Heart left ventricle (tissue), 16 donors: ENCODE data around the gene MGMT. TPM values are rescaled to one million over a fixed set of nuclear protein-coding genes. Genes with fewer than 3 reads are reported as not detected.
A peak's percentile ranks its signal among the peaks of the same experiment; 100 is the strongest.

Source experiments
- ATAC-seq, 4 donors: fragments of 200-7000 bp; cut with Tn5 transposase; one replicate each; pipeline ENCODE4 v1.9.1; 2020 to 2022; ENCODE audit warnings: moderate library complexity in 4 of 4, mild to moderate bottlenecking in 3 of 4, moderate number of reproducible peaks in 1 of 4
- DNase-seq, 5 donors: peaks; one replicate each; pipeline ENCODE4 v3.0.0-alpha.2; 2020
- H3K27ac ChIP-seq, 12 donors: fragments of 200-600 bp; sonication (generic) in 4 of 12; one replicate each; pipeline versions ENCODE4 v1.5.0 to v1.8.0; 2016 to 2022; ENCODE audit warnings: mild to moderate bottlenecking in 2 of 12
- H3K27me3 ChIP-seq, 9 donors: fragments of 200-600 bp; sonication (generic) in 2 of 9; one replicate each; pipeline versions ENCODE4 v1.5.1 to v1.8.0; 2016 to 2022; ENCODE audit warnings: mild to moderate bottlenecking in 3 of 9
- H3K36me3 ChIP-seq, 9 donors: fragments of 200-600 bp; sonication (generic) in 2 of 9; one replicate each; pipeline versions ENCODE4 v1.5.0 to v1.8.0; 2018 to 2022; ENCODE audit warnings: mild to moderate bottlenecking in 2 of 9
- H3K4me1 ChIP-seq, 12 donors: fragments of 200-600 bp; sonication (generic) in 4 of 12; one replicate each; pipeline versions ENCODE4 v1.5.0 to v1.8.0; 2016 to 2022; ENCODE audit warnings: mild to moderate bottlenecking in 3 of 12
- H3K4me3 ChIP-seq, 12 donors: fragments of 200-600 bp; sonication (generic) in 4 of 12; one replicate each; pipeline versions ENCODE4 v1.5.0 to v1.8.0; 2017 to 2022; ENCODE audit warnings: mild to moderate bottlenecking in 9 of 12, moderate library complexity in 4 of 12
- H3K9me3 ChIP-seq, 12 donors: fragments of 200-600 bp; sonication (generic) in 4 of 12; one replicate each; pipeline versions ENCODE4 v1.5.0 to v1.8.0; 2016 to 2022; ENCODE audit warnings: mild to moderate bottlenecking in 1 of 12
- CTCF ChIP-seq, 12 donors: fragments of 200-600 bp; sonication (generic) in 4 of 12; IDR thresholded peaks; one replicate each; pipeline versions ENCODE4 v1.5.0 to v1.8.0; 2018 to 2022; ENCODE audit warnings: antibody characterized with exemption in 12 of 12, mild to moderate bottlenecking in 5 of 12
- POLR2A ChIP-seq, 2 donors: fragments of 450-650 bp; IDR thresholded peaks; one replicate each; pipeline ENCODE4 v1.6.1; 2017; ENCODE audit warnings: antibody characterized with exemption in 2 of 2, mild to moderate bottlenecking in 2 of 2, moderate library complexity in 2 of 2
- WGBS, 4 donors: extraction: QIAGEN DNeasy Blood & Tissue Kit in 2 of 4; methylation state at CpG; one replicate each; pipeline versions ENCODE4 v1.1.5 to v1.1.7; 2013 to 2018; 5-methylcytosine and 5-hydroxymethylcytosine counted together
- intact Hi-C, 10 donors: fragments of 100-400 bp; cut with DNase I; formaldehyde crosslinking; loops; one replicate each; pipeline versions ENCODE4 v1.11.1 to v1.14.2; 2022
- polyA plus RNA-seq, 2 donors: library from polyadenylated mRNA; stranded (reverse); fragments of 200-250 nt; gene quantifications; one replicate each; pipeline ENCODE4 v1.2.3, GENCODE V29; 2013
- total RNA-seq, 9 donors: library from RNA; depleted of rRNA in 2 of 9; stranded (reverse); fragments of >200 nt in 2 of 9; fragmentation: NEBNext Ultra II Directional in 3 of 9; extraction: Animal tissue kit (Norgen Biotek cat#: 25700) in 3 of 9; gene quantifications; one replicate each; pipeline versions ENCODE4 v1.1.0 to v1.2.4, GENCODE V29; 2016 to 2023
- donor health status: ischemic (EF 13 %, LVEDD 7.1; RV severe dilation, severe dysfunction).
- donor health status: healthy with polysubstance abuse.
- donor health status: DM: no; HTN: yes; CAD: no.
- donor health status: DM: no; HTN: no; CAD: no.
- donor health status: ischemic (EF 25% LVEDD 6.9; RV normal size, moderate dysfunction).
- donor health status: ischemic (EF 25% LVEDD 5.7; RV mildly dilated, moderate dysfunction).
- donor health status: healthy.
- donor health status: DM: yes; HTN: yes; CAD: no.
- donor health status: ischemic (EF 35%, LVEDD 5.7; RV mildly dilated, moderate dysfunction).
- donor health status: nonischemic (EF 11% LVEDD 7.7; RV severe dilation, severe dysfunction).
- donor health status: DM: yes; HTN: yes; CAD: no.
- donor health status: PGD.
- donor health status: ischemic (EF 29% LVEDD 5.4; RV normal size, mild dysfunction).
- donor health status: nonischemic (EF 23%, LVEDD 6.1; RV moderate dilation, normal function).

MGMT gene
- total and polyA plus RNA-seq, 11 donors: 6.2 to 25.3 (median 11.6) TPM

GRCh38 chr10:129622736-129623135 is 155.7 kb downstream of the MGMT start:
- no peak overlapping the region for H3K4me3 ChIP-seq
- H3K9me3 ChIP-seq: peaks cover 0 to 2% (median 0%) of the 10 kb centered on the region in 12 donors
- DNase-seq (no peak), ATAC-seq (no peak)
- 73 to 87% (median 80%) methylated on average over 9 of the region's 9 CpGs for WGBS, 4 donors
- TF ChIP-seq CTCF (IDR thresholded peaks at IDR 0.05) (no peak), POLR2A (IDR thresholded peaks at IDR 0.05) (no peak)
- no peaks in the 10 kb centered on the region for H3K36me3 ChIP-seq
- H3K27me3 ChIP-seq: no peaks in the 10 kb centered on the region
- H3K27ac ChIP-seq: no peak overlapping the region
- intact Hi-C loops: loop anchor here in 2 of 10 donors (10.0 kb wide), 2 partner anchors 158 to 342 kb away; partner anchors contain the start of genes EBF3 (in 1 of the 2) and MGMT (in 1 of the 2)
- peaks cover 0 to 15% (median 7%) of the 10 kb centered on the region in 12 donors for H3K4me1 ChIP-seq

- intact Hi-C loops: loop anchor here in 2 of 10 donors (10.0 kb wide), 2 partner anchors 160 to 340 kb away; partner anchors contain the start of genes EBF3 (in 1 of the 2) and MGMT (in 1 of the 2)
- Histone ChIP-seq H3K9me3 (no peaks in the 10 kb centered on the region), H3K27ac (no peak overlapping the region), H3K27me3 (no peaks in the 10 kb centered on the region), H3K4me1 (peaks cover 0 to 28% (median 16%) of the 10 kb centered on the region in 12 donors), H3K4me3 (no peak overlapping the region), H3K36me3 (no peaks in the 10 kb centered on the region)
- 81 to 98% (median 94%) methylated on average over 11 of the region's 11 CpGs for WGBS, 4 donors
- TF ChIP-seq CTCF (IDR thresholded peaks at IDR 0.05) (no peak), POLR2A (IDR thresholded peaks at IDR 0.05) (no peak)
- ATAC-seq (no peak), DNase-seq (no peak)
Measured at GRCh38 chr10:129624526-129624925, 157.5 kb downstream of the MGMT start.

- intact Hi-C loops: loop anchor here in 2 of 10 donors (10.0 kb wide), 2 partner anchors 162 to 338 kb away; partner anchors contain the start of genes EBF3 (in 1 of the 2) and MGMT (in 1 of the 2)
- no peak for TF ChIP-seq POLR2A (IDR thresholded peaks at IDR 0.05)
- DNase-seq: no peak
- Histone ChIP-seq H3K36me3 (no peaks in the 10 kb centered on the region), H3K4me1 (peaks cover 0 to 28% (median 16%) of the 10 kb centered on the region in 12 donors), H3K27ac (no peak overlapping the region), H3K4me3 (no peak overlapping the region), H3K27me3 (no peaks in the 10 kb centered on the region), H3K9me3 (no peaks in the 10 kb centered on the region)
- ATAC-seq: no peak
- 75 to 93% (median 83%) methylated on average over 14 to 15 of the region's 15 CpGs for WGBS, 4 donors
Measured at GRCh38 chr10:129626309-129626708, 159.3 kb downstream of the MGMT start.

- Histone ChIP-seq H3K4me3 (peak overlapping the region in 4 of 12 donors; percentile 4 to 11 (median 8)), H3K36me3 (no peaks in the 10 kb centered on the region), H3K9me3 (no peaks in the 10 kb centered on the region), H3K27me3 (no peaks in the 10 kb centered on the region), H3K27ac (peak overlapping the region in 7 of 12 donors; percentile 11 to 59 (median 28)), H3K4me1 (peaks cover 0 to 28% (median 16%) of the 10 kb centered on the region in 12 donors)
- no peak for DNase-seq
- intact Hi-C loops: loop anchor here in 2 of 10 donors (10.0 kb wide), 2 partner anchors 162 to 338 kb away; partner anchors contain the start of genes EBF3 (in 1 of the 2) and MGMT (in 1 of the 2)
- WGBS, 4 donors: 61 to 73% (median 67%) methylated on average over 12 of the region's 12 CpGs
- TF ChIP-seq POLR2A (IDR thresholded peaks at IDR 0.05): no peak
- no peak for TF ChIP-seq CTCF (IDR thresholded peaks at IDR 0.05)
- peak in 3 of 4 donors; percentile 42 to 50 (median 42) for ATAC-seq
Measured at GRCh38 chr10:129626796-129627435, 159.9 kb downstream of the MGMT start.
